PC-3 (cell line): ENCODE data around the gene VPS35L.

ENCODE experiments used
- CTCF ChIP-seq: fragments of 300-600 bp; sonication (generic); conservative IDR thresholded peaks from 2 replicates; pipeline ENCODE4 v1.5.1; 2017; ENCODE audit warnings: antibody characterized with exemption, low read depth, mild to moderate bottlenecking, low read length
- EZH2 ChIP-seq: fragments of 300-600 bp; sonication (generic); IDR thresholded peaks from one replicate; pipeline ENCODE4 v1.6.1; 2017; ENCODE audit warnings: antibody characterized with exemption, mild to moderate bottlenecking, low read length; ENCODE audit not compliant: unreplicated experiment

- no peak for TF ChIP-seq EZH2
- no peak for TF ChIP-seq CTCF
Measured at GRCh38 chr16:19681637-19682036, 126.1 kb downstream of the VPS35L start.
